ENCODE results near the gene CACNA1C.

Gene CACNA1C

GRCh38 chr12:2402073-2402579, 349.3 kb downstream of the CACNA1C start:
- DNase-seq: no peak

GRCh38 chr12:2403221-2403976, 350.6 kb downstream of the CACNA1C start:
- no peak for DNase-seq

- no peak for DNase-seq
Observed at GRCh38 chr12:2405039-2405438, 352.3 kb downstream of the CACNA1C start.

GRCh38 chr12:2406903-2407302, 354.1 kb downstream of the CACNA1C start:
- DNase-seq: no peak

GRCh38 chr12:2408262-2408661, 355.5 kb downstream of the CACNA1C start:
- DNase-seq: no peak

- no peak for DNase-seq
Observed at GRCh38 chr12:2409656-2410265, 357.0 kb downstream of the CACNA1C start.

- DNase-seq: no peak
Observed at GRCh38 chr12:2410496-2410895, 357.7 kb downstream of the CACNA1C start.

GRCh38 chr12:2411011-2411410, 358.2 kb downstream of the CACNA1C start:
- DNase-seq: no peak

GRCh38 chr12:2411616-2412304, 359.0 kb downstream of the CACNA1C start:
- no peak for DNase-seq

GRCh38 chr12:2412305-2412643, 359.5 kb downstream of the CACNA1C start:
- DNase-seq: no peak

- no peak for DNase-seq
Observed at GRCh38 chr12:2413301-2413700, 360.5 kb downstream of the CACNA1C start.

GRCh38 chr12:2413999-2414792, 361.4 kb downstream of the CACNA1C start:
- DNase-seq: no peak

GRCh38 chr12:2414810-2415567, 362.2 kb downstream of the CACNA1C start:
- DNase-seq: no peak

- DNase-seq: no peak
Observed at GRCh38 chr12:2415568-2415944, 362.8 kb downstream of the CACNA1C start.

GRCh38 chr12:2416158-2416557, 363.4 kb downstream of the CACNA1C start:
- DNase-seq: no peak

GRCh38 chr12:2417481-2418160, 364.8 kb downstream of the CACNA1C start:
- no peak for DNase-seq

GRCh38 chr12:2418579-2418978, 365.8 kb downstream of the CACNA1C start:
- no peak for DNase-seq

- DNase-seq: no peak
Observed at GRCh38 chr12:2422591-2422990, 369.8 kb downstream of the CACNA1C start.

- no peak for DNase-seq
Observed at GRCh38 chr12:2429032-2429431, 376.2 kb downstream of the CACNA1C start.

GRCh38 chr12:2431810-2432209, 379.0 kb downstream of the CACNA1C start:
- no peak for DNase-seq

GRCh38 chr12:2432856-2433255, 380.1 kb downstream of the CACNA1C start:
- no peak for DNase-seq

- no peak for DNase-seq
Observed at GRCh38 chr12:2435511-2435910, 382.7 kb downstream of the CACNA1C start.
